AML-193 (cell line): ENCODE data around the gene MRPL17.

Experiments used
- DNase-seq, 2 experiments: peaks; one replicate each; lab custom pipeline; 2025; lab: John Stamatoyannopoulos, UW

Gene MRPL17

GRCh38 chr11:6682591-6682935 lies 577 bp downstream of the MRPL17 start:
- no peak for DNase-seq

GRCh38 chr11:6681949-6682348 lies 1.2 kb downstream of the MRPL17 start:
- DNase-seq: no peak

GRCh38 chr11:6681505-6681904 lies 1.6 kb downstream of the MRPL17 start:
- no peak for DNase-seq

GRCh38 chr11:6677018-6677417 lies 6.1 kb downstream of the MRPL17 start:
- DNase-seq: no peak

- no peak for DNase-seq
Measured at GRCh38 chr11:6674862-6675261, 8.3 kb downstream of the MRPL17 start.

GRCh38 chr11:6674219-6674597 lies 8.9 kb downstream of the MRPL17 start:
- no peak for DNase-seq

- DNase-seq: no peak
Measured at GRCh38 chr11:6673523-6674218, 9.5 kb downstream of the MRPL17 start.

- DNase-seq: no peak
Measured at GRCh38 chr11:6671991-6672390, 11.1 kb downstream of the MRPL17 start.

- DNase-seq: no peak
Measured at GRCh38 chr11:6670202-6670830, 12.8 kb downstream of the MRPL17 start.

GRCh38 chr11:6667733-6668374 lies 15.3 kb downstream of the MRPL17 start:
- peak; percentile 67 to 79 for DNase-seq

GRCh38 chr11:6666302-6667183 lies 16.6 kb downstream of the MRPL17 start:
- no peak for DNase-seq

- DNase-seq: no peak
Measured at GRCh38 chr11:6664551-6664950, 18.6 kb downstream of the MRPL17 start.

- no peak for DNase-seq
Measured at GRCh38 chr11:6663794-6664469, 19.2 kb downstream of the MRPL17 start.

- DNase-seq: no peak
Measured at GRCh38 chr11:6660712-6661111, 22.4 kb downstream of the MRPL17 start.

GRCh38 chr11:6658647-6659046 lies 24.5 kb downstream of the MRPL17 start:
- DNase-seq: no peak

- DNase-seq: no peak
Measured at GRCh38 chr11:6657346-6657745, 25.8 kb downstream of the MRPL17 start.

GRCh38 chr11:6656936-6657335 lies 26.2 kb downstream of the MRPL17 start:
- no peak for DNase-seq

- DNase-seq: no peak
Measured at GRCh38 chr11:6656584-6656915, 26.6 kb downstream of the MRPL17 start.

GRCh38 chr11:6655790-6656583 lies 27.2 kb downstream of the MRPL17 start, which contains the start of gene DCHS1:
Gene DCHS1, minus strand, starts transcription at chr11:6655809. Its CDS starts 14,196 bp downstream, at chr11:6641613.
- no peak for DNase-seq

GRCh38 chr11:6655020-6655789 lies 27.9 kb downstream of the MRPL17 start:
- DNase-seq: no peak
